PFSK-1 (cell line): ENCODE data around the gene BTBD16.

ENCODE experiments used
- FOXP2 ChIP-seq: optimal IDR thresholded peaks from 2 replicates; pipeline ENCODE3; 2011; ENCODE audit warnings: borderline replicate concordance, control low read depth, inconsistent platforms; ENCODE audit not compliant: insufficient read depth; ENCODE audit errors: extremely low read length, extremely low read depth
- POLR2AphosphoS5 ChIP-seq: IDR thresholded peaks from 2 replicates; pipeline ENCODE4 v1.6.1; 2012; ENCODE audit warnings: low read depth, mild to moderate bottlenecking, control low read depth, low read length, moderate library complexity
- SIN3A ChIP-seq: IDR thresholded peaks from 2 replicates; pipeline ENCODE4 v1.6.1; 2012; ENCODE audit warnings: mild to moderate bottlenecking, low read length, moderate library complexity, borderline replicate concordance; ENCODE audit not compliant: insufficient read depth
- TAF1 ChIP-seq: IDR thresholded peaks from 2 replicates; pipeline ENCODE4 v1.6.1; 2012; ENCODE audit warnings: low read length, control low read depth, borderline replicate concordance; ENCODE audit not compliant: insufficient read depth
- TF ChIP-seq, protein P1 (sequence below), 2 experiments: IDR thresholded peaks; 2 replicates each; pipeline versions ENCODE4 v1.6.1 to v1.8.0; 2011 to 2012; ENCODE audit warnings: low read depth in 2 of 2, low read length in 2 of 2, control low read depth in 1 of 2, inconsistent platforms in 1 of 2, mild to moderate bottlenecking in 1 of 2, moderate library complexity in 1 of 2; ENCODE audit not compliant: insufficient read depth in 1 of 2

The BTBD16 gene

DNA sequence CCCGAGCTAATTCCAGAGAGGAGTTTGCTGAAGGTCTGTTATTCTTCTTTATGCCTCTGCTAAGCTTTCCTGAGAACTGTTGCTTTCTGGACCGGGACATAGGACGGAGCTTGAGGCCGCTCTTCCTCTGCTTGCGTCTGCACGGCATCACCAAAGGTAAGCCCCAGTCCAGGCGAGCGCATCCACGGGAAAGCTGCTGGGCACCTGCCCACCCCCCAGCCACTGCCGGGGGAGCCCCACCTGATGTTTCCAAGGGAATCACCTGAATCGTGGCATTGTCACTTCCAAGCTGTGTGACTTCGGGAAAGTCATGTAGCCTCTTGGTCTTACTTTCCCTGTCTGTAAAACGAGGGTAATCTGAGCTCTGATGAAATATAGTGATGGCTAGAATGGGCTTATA is 58.3 kb downstream of the BTBD16 start:
- TF ChIP-seq POLR2AphosphoS5 (no peak), FOXP2 (no peak), TAF1 (no peak), SIN3A (no peak)
- TF ChIP-seq, protein P1, sequence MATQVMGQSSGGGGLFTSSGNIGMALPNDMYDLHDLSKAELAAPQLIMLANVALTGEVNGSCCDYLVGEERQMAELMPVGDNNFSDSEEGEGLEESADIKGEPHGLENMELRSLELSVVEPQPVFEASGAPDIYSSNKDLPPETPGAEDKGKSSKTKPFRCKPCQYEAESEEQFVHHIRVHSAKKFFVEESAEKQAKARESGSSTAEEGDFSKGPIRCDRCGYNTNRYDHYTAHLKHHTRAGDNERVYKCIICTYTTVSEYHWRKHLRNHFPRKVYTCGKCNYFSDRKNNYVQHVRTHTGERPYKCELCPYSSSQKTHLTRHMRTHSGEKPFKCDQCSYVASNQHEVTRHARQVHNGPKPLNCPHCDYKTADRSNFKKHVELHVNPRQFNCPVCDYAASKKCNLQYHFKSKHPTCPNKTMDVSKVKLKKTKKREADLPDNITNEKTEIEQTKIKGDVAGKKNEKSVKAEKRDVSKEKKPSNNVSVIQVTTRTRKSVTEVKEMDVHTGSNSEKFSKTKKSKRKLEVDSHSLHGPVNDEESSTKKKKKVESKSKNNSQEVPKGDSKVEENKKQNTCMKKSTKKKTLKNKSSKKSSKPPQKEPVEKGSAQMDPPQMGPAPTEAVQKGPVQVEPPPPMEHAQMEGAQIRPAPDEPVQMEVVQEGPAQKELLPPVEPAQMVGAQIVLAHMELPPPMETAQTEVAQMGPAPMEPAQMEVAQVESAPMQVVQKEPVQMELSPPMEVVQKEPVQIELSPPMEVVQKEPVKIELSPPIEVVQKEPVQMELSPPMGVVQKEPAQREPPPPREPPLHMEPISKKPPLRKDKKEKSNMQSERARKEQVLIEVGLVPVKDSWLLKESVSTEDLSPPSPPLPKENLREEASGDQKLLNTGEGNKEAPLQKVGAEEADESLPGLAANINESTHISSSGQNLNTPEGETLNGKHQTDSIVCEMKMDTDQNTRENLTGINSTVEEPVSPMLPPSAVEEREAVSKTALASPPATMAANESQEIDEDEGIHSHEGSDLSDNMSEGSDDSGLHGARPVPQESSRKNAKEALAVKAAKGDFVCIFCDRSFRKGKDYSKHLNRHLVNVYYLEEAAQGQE (IDR thresholded peaks at IDR 0.05; ENCODE audit: insufficient read depth in 1 of 2, low read depth in 2 of 2, low read length in 2 of 2): no peak

DNA sequence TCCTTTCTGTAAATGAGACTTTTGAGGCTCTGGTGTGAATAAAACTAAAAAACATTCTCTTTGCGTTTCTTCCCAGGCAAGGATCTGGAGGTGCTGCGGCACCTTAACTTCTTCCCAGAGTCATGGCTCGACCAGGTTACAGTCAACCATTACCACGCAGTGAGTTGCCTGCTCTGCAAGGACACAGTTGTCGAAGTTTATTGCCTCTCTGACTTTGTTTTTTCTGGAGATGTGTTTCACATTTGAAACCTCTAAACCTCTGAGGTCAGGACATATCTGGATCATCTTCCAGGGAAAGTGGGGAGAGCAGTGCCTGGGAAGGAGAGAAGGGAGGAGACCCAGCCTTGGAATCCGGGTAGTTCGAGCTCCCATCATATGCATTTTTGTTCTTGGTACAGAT is 60.0 kb downstream of the BTBD16 start:
- TF ChIP-seq, protein P1 (IDR thresholded peaks at IDR 0.05; ENCODE audit: insufficient read depth in 1 of 2, low read depth in 2 of 2, low read length in 2 of 2): no peak
- TF ChIP-seq FOXP2 (no peak), TAF1 (no peak), POLR2AphosphoS5 (no peak), SIN3A (no peak)

DNA sequence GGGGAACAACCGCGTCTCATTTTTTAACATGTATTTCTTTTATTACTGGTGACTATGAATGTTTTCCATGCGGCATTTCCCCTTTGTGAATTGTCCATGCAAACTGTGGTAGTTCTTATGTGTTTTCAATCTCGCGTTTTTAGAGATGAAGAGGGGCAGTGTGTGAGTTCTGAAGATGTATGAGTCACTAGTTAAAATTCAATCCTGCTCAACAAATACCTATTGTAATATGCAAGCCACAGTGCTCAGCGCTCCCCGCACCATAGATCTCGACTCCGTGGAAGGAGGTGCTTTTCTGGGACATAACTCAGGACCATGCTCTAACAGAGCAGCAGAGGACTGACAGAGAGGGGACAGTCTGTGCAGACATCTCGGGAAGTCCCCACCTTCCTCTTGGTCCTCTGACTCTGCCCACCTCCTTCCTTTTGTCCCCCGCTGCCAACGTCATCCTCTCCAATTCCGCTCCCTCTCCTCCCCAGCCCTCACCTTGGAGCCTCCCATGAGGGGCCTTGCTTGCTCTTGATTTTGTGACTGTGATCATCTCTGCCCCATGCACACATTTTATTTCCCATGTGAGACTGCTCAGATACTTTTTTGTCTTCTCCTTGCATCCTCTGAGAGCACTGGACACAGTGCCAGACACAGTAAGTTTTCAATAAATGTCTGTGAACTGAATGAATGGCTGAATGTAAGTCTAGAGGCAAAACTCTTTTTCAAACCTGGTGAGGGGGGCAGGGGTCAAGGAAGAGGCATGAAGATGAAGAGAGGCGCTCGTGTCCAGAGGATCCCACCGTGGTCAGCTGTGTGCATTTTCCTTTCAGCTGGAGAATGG is 60.7 kb downstream of the BTBD16 start:
- TF ChIP-seq POLR2AphosphoS5 (no peak), TAF1 (no peak), SIN3A (no peak), FOXP2 (no peak)
- TF ChIP-seq, protein P1 (IDR thresholded peaks at IDR 0.05; ENCODE audit: insufficient read depth in 1 of 2, low read depth in 2 of 2, low read length in 2 of 2): no peak

DNA sequence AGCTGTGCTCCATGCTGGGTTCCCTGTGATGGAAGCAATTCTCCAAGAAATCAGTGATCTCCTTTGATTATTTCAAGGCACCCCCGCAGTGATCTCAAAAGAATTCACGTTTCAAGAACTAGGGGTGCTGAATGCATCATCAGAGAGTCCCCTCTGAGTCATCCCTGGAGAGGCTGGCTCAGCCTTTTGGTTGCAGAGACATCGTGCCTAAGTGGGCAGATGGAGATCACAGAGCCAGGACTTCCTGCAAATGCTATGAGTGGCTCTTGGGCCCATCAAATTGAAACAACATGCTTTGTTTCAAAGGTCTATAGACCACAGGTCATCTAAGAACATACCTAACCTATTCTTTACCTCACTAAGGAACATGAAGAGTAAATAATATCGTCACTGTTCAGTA is 61.9 kb downstream of the BTBD16 start:
- TF ChIP-seq POLR2AphosphoS5: no peak
- no peak for TF ChIP-seq FOXP2
- TF ChIP-seq TAF1: no peak
- TF ChIP-seq SIN3A: no peak
- TF ChIP-seq, protein P1 (IDR thresholded peaks at IDR 0.05; ENCODE audit: insufficient read depth in 1 of 2, low read depth in 2 of 2, low read length in 2 of 2): no peak

DNA sequence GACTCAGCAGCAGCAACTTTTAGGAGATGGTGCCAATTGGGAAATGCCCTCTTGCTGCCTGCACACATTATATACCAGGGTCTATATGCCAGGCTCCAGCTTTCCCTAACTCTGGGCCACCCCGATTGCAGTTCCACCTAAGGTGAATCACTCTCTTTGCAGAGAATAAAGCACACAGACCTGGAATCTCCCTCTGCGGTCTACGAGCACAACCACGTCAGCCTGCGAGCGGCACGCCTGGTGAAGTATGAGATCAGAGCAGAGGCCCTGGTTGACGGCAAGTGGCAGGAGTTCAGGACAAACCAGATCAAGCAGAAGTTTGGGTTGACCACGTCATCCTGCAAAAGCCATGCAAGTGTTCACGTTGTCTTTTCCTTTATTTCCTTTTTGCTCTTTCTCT is 65.2 kb downstream of the BTBD16 start:
- TF ChIP-seq, protein P1 (IDR thresholded peaks at IDR 0.05; ENCODE audit: insufficient read depth in 1 of 2, low read depth in 2 of 2, low read length in 2 of 2): no peak
